K562 (cell line): Measurements from ENCODE around the gene MBOAT7. TPM values are rescaled to one million over a fixed set of nuclear protein-coding genes. Genes with fewer than 3 reads are reported as not detected.
A peak's percentile ranks its signal among the peaks of the same experiment; 100 is the strongest.

Experiments used
- ASH1L ChIP-seq: fragments of 450-650 bp; IDR thresholded peaks from 2 replicates; pipeline ENCODE4 v1.6.1; 2018; ENCODE audit warnings: borderline replicate concordance, mild to moderate bottlenecking, low read depth; ENCODE audit not compliant: partially characterized antibody
- BRCA1 ChIP-seq, 2 experiments: fragments of 450-650 bp in 1 of 2; sonication (generic) in 1 of 2; formaldehyde crosslinking in 1 of 2; IDR thresholded peaks; 2 replicates each; pipeline versions ENCODE4 v1.5.0 to v1.6.1; 2017 to 2020; ENCODE audit warnings: mild to moderate bottlenecking in 1 of 2, missing genetic modification reagents in 1 of 2
- CREM ChIP-seq: IDR thresholded peaks from 2 replicates; pipeline ENCODE4 v1.6.1; 2014; ENCODE audit warnings: antibody characterized with exemption, low read depth
- ELF4 ChIP-seq: fragments of 450-650 bp; formaldehyde crosslinking; IDR thresholded peaks from 2 replicates; pipeline ENCODE4 v1.4.0; 2022; ENCODE audit warnings: missing genetic modification characterization
- FUS ChIP-seq: fragments of 200-400 bp; formaldehyde crosslinking; optimal IDR thresholded peaks from 2 replicates; pipeline ENCODE3; 2017; ENCODE audit warnings: low read depth, low read length
- GATA2 ChIP-seq: sonication (generic); formaldehyde crosslinking; IDR thresholded peaks from 2 replicates; pipeline ENCODE4 v1.4.0; 2020; ENCODE audit warnings: mild to moderate bottlenecking, missing genetic modification reagents
- HDAC8 ChIP-seq: fragments of 450-650 bp; IDR thresholded peaks from 2 replicates; pipeline ENCODE4 v1.6.1; 2016; ENCODE audit warnings: mild to moderate bottlenecking, missing genetic modification characterization, moderate library complexity, missing compliant biosample characterization
- HLTF ChIP-seq: fragments of 450-650 bp; IDR thresholded peaks from 2 replicates; pipeline ENCODE4 v1.6.1; 2016
- HMG20A ChIP-seq: fragments of 450-650 bp; formaldehyde crosslinking; conservative IDR thresholded peaks from 2 replicates; pipeline ENCODE4 v1.4.0; 2020; ENCODE audit warnings: mild to moderate bottlenecking, mixed read lengths
- KDM5B ChIP-seq: fragments of 200-600 bp; sonication (generic); IDR thresholded peaks from 2 replicates; pipeline ENCODE4 v1.6.1; 2012; ENCODE audit warnings: low read depth, mild to moderate bottlenecking, moderate library complexity, low read length, control low read depth, inconsistent platforms; ENCODE audit not compliant: insufficient replicate concordance
- PHF20 ChIP-seq: fragments of 450-650 bp; IDR thresholded peaks from 2 replicates; pipeline ENCODE4 v1.6.1; 2018; ENCODE audit not compliant: partially characterized antibody
- SIX5 ChIP-seq, 2 experiments: IDR thresholded peaks; 2 replicates each; pipeline ENCODE4 v1.6.1; 2011; ENCODE audit warnings: low read length in 2 of 2, borderline replicate concordance in 1 of 2, low read depth in 1 of 2, mild to moderate bottlenecking in 1 of 2, moderate library complexity in 1 of 2; ENCODE audit not compliant: insufficient read depth in 1 of 2
- SRSF1 ChIP-seq: fragments of 200-400 bp; formaldehyde crosslinking; IDR thresholded peaks from 2 replicates; pipeline ENCODE4 v1.6.1; 2017; ENCODE audit warnings: mild to moderate bottlenecking, low read depth, low read length, moderate library complexity
- SUPT5H ChIP-seq: fragments of 450-650 bp; IDR thresholded peaks from 2 replicates; pipeline ENCODE4 v1.6.1; 2016
- ZNF282 ChIP-seq: sonication (generic); formaldehyde crosslinking; IDR thresholded peaks from 2 replicates; pipeline ENCODE4 v1.8.1; 2023; ENCODE audit warnings: missing genetic modification reagents
- ZNF318 ChIP-seq, 2 experiments: fragments of 450-650 bp; IDR thresholded peaks; 2 replicates each; pipeline ENCODE4 v1.6.1; 2016; ENCODE audit warnings: mild to moderate bottlenecking in 2 of 2, borderline replicate concordance in 1 of 2, low read depth in 1 of 2, moderate library complexity in 1 of 2
- ZNF76 ChIP-seq: fragments of 250-450 bp; sonication (Bioruptor Pico); IDR thresholded peaks from 2 replicates; pipeline ENCODE4 v1.4.0; 2020; ENCODE audit warnings: mild to moderate bottlenecking, moderate library complexity, borderline replicate concordance
- polyA plus RNA-seq, 8 experiments: library from polyadenylated mRNA; depleted of rRNA in 4 of 8; stranded (reverse) in 5 of 8; unstranded in 3 of 8; fragments of >200 nt; fragmentation: Nextera tagmentation in 2 of 8; fragmentation: Illumina TruSeq in 1 of 8; extraction: Ambion mirVana in 2 of 8; extraction: Trizol in 1 of 8; gene quantifications; 2 replicates each; pipeline versions ENCODE4 v1.2.1 to v1.2.3, GENCODE V29; 2011 to 2014; ENCODE audit warnings: inconsistent platforms in 1 of 8, missing spikeins in 1 of 8
- total RNA-seq, 7 experiments: library from RNA; depleted of rRNA in 6 of 7; stranded (reverse); fragments of >200 nt in 6 of 7; fragmentation: Illumina TruSeq in 2 of 7; extraction: Trizol in 2 of 7; gene quantifications; 2 replicates each; pipeline versions ENCODE4 v1.2.1 to v1.2.3, GENCODE V29; 2011 to 2021; ENCODE audit warnings: low replicate concordance in 1 of 7
- TF ChIP-seq, protein P1 (sequence below): sonication (generic); formaldehyde crosslinking; IDR thresholded peaks from 2 replicates; pipeline ENCODE4 v1.8.1; 2022; ENCODE audit warnings: missing genetic modification reagents

Gene MBOAT7
- total and polyA plus RNA-seq, 9 of the 15 experiments (the other 6 are each of a cell fraction or from before 2014, with no cell fraction given): 1.4 to 153 (median 56.1) TPM

- TF ChIP-seq ZNF318 (IDR thresholded peaks at IDR 0.05; ENCODE audit: borderline replicate concordance in 1 of 2, low read depth in 1 of 2) (peak in 1 of 2 experiments; percentile 92; a peak in 2 of 4 replicates), HLTF (peak; percentile 65; the same call in 1 of the 2 replicates), GATA2 (peak; percentile 78), BRCA1 (IDR thresholded peaks at IDR 0.05) (no peak), BRCA1 (CRISPR knock-in tag; IDR thresholded peaks at IDR 0.05) (0 out of 2 replicates have a peak, but pooled peaks have one; percentile 94), HDAC8 (tag) (no peak), ASH1L (no peak), SUPT5H (peak; percentile 95), CREM (peak; percentile 66; the same call in 1 of the 2 replicates), ELF4 (CRISPR knock-in tag) (peak; percentile 78), SIX5 (IDR thresholded peaks at IDR 0.05; ENCODE audit: borderline replicate concordance in 1 of 2, insufficient read depth in 1 of 2, low read depth in 1 of 2, low read length in 2 of 2) (no peak), ZNF76 (0 out of 2 replicates have a peak, but pooled peaks have one; percentile 23), FUS (no peak), ZNF282 (no peak), PHF20 (no peak), SRSF1 (no peak), KDM5B (peak; percentile 28), HMG20A (CRISPR knock-in tag) (no peak)
- TF ChIP-seq, protein P1, sequence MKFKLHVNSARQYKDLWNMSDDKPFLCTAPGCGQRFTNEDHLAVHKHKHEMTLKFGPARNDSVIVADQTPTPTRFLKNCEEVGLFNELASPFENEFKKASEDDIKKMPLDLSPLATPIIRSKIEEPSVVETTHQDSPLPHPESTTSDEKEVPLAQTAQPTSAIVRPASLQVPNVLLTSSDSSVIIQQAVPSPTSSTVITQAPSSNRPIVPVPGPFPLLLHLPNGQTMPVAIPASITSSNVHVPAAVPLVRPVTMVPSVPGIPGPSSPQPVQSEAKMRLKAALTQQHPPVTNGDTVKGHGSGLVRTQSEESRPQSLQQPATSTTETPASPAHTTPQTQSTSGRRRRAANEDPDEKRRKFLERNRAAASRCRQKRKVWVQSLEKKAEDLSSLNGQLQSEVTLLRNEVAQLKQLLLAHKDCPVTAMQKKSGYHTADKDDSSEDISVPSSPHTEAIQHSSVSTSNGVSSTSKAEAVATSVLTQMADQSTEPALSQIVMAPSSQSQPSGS (CRISPR knock-in tag): no peak
Measured at GRCh38 chr19:54207983-54208783, 18.8 kb upstream of the MBOAT7 start (continued).
